ENCODE measurements around the gene PSME3IP1.
"Not testable (repeated sequence)": the region's sequence is repeated elsewhere in the genome, so short reads cannot be mapped to it uniquely, and the experiment has no call there.

Gene PSME3IP1

DNA sequence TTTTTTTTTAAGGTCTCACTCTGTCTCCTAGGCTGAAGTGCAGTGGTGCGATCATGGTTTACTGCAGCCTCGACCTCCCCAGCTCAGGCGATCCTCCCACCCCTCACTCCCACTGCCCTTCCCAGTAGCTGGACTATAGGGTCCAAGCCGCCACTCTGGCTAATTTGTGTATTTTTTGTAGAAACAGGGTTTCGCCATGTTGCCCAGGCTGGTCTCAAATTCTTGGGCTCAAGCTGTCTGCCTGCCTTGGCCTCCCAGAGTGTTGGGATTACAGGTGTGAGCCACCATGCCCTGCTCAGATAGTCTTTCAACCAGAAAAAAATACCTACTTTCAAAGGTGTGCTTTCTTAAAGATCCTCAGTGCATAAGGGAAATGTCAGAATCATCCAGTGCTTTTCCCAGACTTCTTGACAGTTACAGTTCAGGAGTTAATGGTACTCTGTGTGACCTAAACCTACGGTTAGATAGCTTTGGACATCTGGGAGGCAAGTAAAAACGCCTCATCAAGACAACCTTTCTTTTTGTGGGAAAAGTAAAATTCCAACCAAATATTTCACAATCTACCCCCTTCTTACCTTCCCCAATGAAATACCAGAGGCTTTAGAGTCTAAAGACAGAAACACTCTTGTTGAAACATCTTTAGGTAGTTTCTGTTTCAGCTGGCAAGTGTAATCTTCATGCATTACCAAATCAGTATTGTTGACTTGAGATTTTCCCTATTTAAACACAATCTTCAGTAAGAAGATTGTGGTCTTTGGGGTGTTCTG lies 7.1 kb upstream of the PSME3IP1 start:
- Mint-ChIP-seq H3K4me1 (peaks cover 39% of the 10 kb centered on the region), H3K27me3 (ENCODE audit: low read depth) (no peaks in the 10 kb centered on the region), H3K4me3 (no peak overlapping the region), H3K36me3 (ENCODE audit: low read depth) (peaks cover 17% of the 10 kb centered on the region), H3K27ac (no peak overlapping the region), H3K9me3 (no peaks in the 10 kb centered on the region)
- TF ChIP-seq, protein P1, sequence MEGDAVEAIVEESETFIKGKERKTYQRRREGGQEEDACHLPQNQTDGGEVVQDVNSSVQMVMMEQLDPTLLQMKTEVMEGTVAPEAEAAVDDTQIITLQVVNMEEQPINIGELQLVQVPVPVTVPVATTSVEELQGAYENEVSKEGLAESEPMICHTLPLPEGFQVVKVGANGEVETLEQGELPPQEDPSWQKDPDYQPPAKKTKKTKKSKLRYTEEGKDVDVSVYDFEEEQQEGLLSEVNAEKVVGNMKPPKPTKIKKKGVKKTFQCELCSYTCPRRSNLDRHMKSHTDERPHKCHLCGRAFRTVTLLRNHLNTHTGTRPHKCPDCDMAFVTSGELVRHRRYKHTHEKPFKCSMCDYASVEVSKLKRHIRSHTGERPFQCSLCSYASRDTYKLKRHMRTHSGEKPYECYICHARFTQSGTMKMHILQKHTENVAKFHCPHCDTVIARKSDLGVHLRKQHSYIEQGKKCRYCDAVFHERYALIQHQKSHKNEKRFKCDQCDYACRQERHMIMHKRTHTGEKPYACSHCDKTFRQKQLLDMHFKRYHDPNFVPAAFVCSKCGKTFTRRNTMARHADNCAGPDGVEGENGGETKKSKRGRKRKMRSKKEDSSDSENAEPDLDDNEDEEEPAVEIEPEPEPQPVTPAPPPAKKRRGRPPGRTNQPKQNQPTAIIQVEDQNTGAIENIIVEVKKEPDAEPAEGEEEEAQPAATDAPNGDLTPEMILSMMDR (IDR thresholded peaks at IDR 0.05; ENCODE audit: unreplicated experiment in 3 of 3) = no peak

DNA sequence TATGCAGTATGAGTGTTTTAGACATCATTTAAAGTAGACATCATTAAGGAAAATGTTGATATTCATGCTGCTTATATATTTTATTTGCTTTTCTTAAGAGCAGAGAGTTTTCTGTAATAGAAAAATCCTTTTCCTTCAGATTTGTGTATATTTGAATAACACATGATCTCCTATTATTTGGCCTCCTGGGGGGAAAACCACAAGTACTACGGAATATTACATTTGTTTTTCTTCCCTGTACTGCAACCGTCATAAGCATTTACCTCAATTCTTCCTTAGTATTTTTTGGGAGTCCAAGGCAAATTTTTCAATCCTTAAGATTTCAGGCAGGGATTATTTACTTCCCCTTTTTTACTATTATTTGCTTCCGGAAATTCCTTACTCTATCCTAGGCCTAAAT lies 6.3 kb upstream of the PSME3IP1 start:
- no peaks in the 10 kb centered on the region for H3K9me3 Mint-ChIP-seq
- peaks cover 46% of the 10 kb centered on the region for H3K4me1 Mint-ChIP-seq
- TF ChIP-seq, protein P1 (IDR thresholded peaks at IDR 0.05; ENCODE audit: unreplicated experiment in 3 of 3) = no peak
- H3K27me3 Mint-ChIP-seq (ENCODE audit: low read depth) = no peaks in the 10 kb centered on the region
- no peak overlapping the region for H3K27ac Mint-ChIP-seq
- H3K36me3 Mint-ChIP-seq (ENCODE audit: low read depth) = peaks cover 17% of the 10 kb centered on the region
- no peak overlapping the region for H3K4me3 Mint-ChIP-seq

DNA sequence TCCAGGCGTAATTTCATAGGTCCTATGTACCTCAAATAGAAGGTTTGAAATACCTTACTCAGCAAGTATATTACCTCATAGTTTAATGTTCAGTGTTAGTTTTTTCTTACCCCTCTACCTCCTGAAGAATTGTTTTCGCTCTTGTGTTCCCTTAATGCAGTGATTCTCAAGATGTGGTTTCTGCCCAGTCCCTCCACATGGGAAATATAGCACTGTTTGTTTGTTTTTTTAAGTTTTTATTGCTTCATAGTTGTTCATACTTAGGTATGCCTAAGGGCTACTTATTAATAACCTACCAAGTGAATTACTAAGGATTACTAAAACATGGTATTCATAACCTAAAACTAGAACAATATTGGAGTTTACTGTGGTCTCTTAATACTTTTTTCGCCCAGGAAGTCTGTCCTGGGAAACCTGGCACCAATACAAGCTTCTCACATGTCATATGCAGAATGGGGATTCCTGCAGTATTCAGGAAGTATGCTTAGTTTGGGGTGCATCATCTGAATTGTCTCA lies 5.3 kb upstream of the PSME3IP1 start:
- no peaks in the 10 kb centered on the region for H3K9me3 Mint-ChIP-seq
- peak overlapping the region; percentile 1 to 13 (median 12) for H3K27ac Mint-ChIP-seq
- peaks cover 51% of the 10 kb centered on the region for H3K4me1 Mint-ChIP-seq

DNA sequence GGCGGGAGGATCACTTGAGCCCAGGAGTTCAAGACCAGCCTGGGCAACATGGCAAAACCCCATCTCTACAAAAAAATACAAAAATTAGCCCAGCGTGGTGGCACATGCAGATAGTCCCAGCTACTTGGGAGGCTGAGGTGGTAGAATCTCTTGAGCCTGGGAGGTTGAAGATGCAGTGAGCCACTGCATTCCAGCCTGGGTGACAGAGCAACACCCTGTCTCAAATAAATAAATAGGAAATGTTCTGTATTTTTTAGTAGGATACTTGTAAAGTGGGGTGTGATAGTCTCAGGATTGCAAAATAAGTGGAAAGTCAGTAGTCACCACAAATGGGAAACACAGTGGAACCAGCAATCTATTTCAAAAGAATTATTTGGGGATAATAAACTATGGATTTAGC lies 4.3 kb upstream of the PSME3IP1 start:
- Mint-ChIP-seq H3K27me3 (ENCODE audit: low read depth) (no peaks in the 10 kb centered on the region), H3K36me3 (ENCODE audit: low read depth) (peaks cover 6% of the 10 kb centered on the region), H3K27ac (no peak overlapping the region), H3K9me3 (no peaks in the 10 kb centered on the region), H3K4me3 (no peak overlapping the region), H3K4me1 (peaks cover 53% of the 10 kb centered on the region)
- TF ChIP-seq, protein P1 (IDR thresholded peaks at IDR 0.05; ENCODE audit: unreplicated experiment in 3 of 3) = no peak

More for the DNA sequence above, 5.3 kb upstream of the PSME3IP1 start:
- Mint-ChIP-seq H3K36me3 (ENCODE audit: low read depth) (peaks cover 10% of the 10 kb centered on the region), H3K27me3 (ENCODE audit: low read depth) (no peaks in the 10 kb centered on the region), H3K4me3 (peak overlapping the region; percentile 5 to 39 (median 32))
- TF ChIP-seq, protein P1 (IDR thresholded peaks at IDR 0.05; ENCODE audit: unreplicated experiment in 3 of 3) = no peak

DNA sequence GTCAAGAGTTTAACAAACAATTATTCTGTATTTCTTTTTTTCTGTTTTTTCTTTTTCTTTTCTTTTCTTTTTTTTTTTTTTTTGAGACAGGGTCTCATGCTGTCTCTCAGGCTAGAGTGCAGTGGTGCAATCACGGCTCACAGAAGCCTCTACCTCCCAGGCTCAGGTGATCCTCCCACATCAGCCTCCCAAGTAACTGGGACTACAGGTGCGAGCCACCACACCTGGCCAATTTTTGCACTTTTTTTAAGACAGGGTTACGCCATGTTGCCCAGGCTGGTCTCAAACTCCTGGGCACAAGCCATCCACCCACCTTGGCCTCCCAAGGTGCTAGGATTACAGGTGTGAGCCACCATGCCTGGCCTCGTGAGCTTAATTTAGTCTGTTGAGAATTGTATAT lies 3.7 kb upstream of the PSME3IP1 start:
- H3K27me3 Mint-ChIP-seq (ENCODE audit: low read depth); H3K9me3 Mint-ChIP-seq; H3K27ac Mint-ChIP-seq; H3K4me3 Mint-ChIP-seq; H3K36me3 Mint-ChIP-seq (ENCODE audit: low read depth): not testable (repeated sequence)
- H3K4me1 Mint-ChIP-seq = peaks cover 57% of the 10 kb centered on the region

DNA sequence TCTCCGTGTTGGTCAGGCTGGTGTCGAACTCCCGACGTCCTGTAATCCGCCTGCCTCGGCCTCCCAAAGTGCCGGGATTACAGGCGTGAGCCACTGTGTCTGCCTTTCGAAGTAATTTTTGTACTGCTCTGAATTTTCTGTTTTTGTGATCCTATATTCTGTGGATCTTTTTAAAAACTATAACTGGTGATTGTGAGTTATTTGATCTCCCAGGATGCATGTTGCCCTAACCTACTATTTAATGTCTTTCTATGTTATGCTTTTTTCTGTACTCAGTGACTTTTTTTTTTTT lies 2.8 kb upstream of the PSME3IP1 start:
- TF ChIP-seq, protein P1 (IDR thresholded peaks at IDR 0.05; ENCODE audit: unreplicated experiment in 3 of 3) = no peak
- Mint-ChIP-seq H3K27ac (peak overlapping the region in 2 of 3 experiments; percentile 42 to 98), H3K27me3 (ENCODE audit: low read depth) (no peaks in the 10 kb centered on the region), H3K36me3 (ENCODE audit: low read depth) (peaks cover 3% of the 10 kb centered on the region), H3K4me1 (peaks cover 58% of the 10 kb centered on the region), H3K9me3 (peaks cover 2% of the 10 kb centered on the region), H3K4me3 (peak overlapping the region; percentile 78 to 99 (median 81))

DNA sequence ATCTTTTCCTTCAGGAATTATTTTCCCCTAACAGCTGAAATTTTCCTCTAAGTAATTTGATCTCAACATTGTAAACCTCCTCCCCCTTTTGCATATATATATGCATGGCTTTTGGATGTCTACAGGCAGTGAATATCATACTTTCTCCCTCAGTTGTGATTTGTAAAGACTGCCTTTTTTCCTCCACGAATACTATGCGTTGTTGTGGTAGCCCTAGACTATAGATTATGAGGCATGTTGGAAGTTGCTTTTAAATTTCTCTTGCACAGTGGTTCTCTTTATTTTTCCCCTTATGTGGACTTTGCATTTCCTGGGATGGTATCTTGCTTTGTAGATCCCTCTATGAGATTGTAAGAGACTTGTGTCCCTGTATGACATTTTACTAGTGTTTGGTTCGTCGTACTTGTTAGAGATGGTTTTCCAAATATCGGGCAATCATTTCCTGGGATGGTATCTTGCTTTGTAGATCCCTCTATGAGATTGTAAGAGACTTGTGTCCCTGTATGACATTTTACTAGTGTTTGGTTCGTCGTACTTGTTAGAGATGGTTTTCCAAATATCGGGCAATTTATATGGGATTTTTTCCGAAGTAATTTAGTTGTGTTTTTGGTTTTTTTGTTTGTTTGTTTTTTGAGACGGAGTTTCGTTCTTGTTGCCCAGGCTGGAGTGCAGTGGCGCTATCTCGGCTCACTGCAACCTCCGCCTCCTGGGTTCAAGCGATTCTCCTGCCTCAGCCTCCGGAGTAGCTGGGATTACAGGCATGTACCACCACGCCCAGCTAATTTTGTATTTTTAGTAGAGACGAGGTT lies 2.3 kb upstream of the PSME3IP1 start:
- H3K27me3 Mint-ChIP-seq (ENCODE audit: low read depth); H3K36me3 Mint-ChIP-seq (ENCODE audit: low read depth); H3K9me3 Mint-ChIP-seq: not testable (repeated sequence)
- Mint-ChIP-seq H3K4me3 (peak overlapping the region; percentile 98 to 99 (median 99)), H3K4me1 (peaks cover 56% of the 10 kb centered on the region), H3K27ac (peak overlapping the region; percentile 89 to 98 (median 98))

Measured in nephron (organoid).